Hepatocyte (in vitro differentiated cells): ENCODE data around the gene ASIC1.

Source experiments
- CTCF ChIP-seq: fragments of 200-600 bp; sonication (generic); IDR thresholded peaks from 2 replicates; pipeline ENCODE4 v1.5.1; 2016; ENCODE audit warnings: antibody characterized with exemption, mild to moderate bottlenecking; ENCODE audit not compliant: poor library complexity
- EZH2 ChIP-seq: fragments of 200-600 bp; sonication (generic); IDR thresholded peaks from 2 replicates; pipeline ENCODE4 v1.6.1; 2016; ENCODE audit warnings: antibody characterized with exemption, mild to moderate bottlenecking, borderline replicate concordance
- EZH2phosphoT487 ChIP-seq: fragments of 200-600 bp; sonication (generic); IDR thresholded peaks from one replicate; pipeline ENCODE4 v1.6.1; 2018; ENCODE audit warnings: antibody characterized with exemption, mild to moderate bottlenecking, low read depth, moderate library complexity; ENCODE audit not compliant: unreplicated experiment, severe bottlenecking

- TF ChIP-seq EZH2 (no peak), CTCF (no peak), EZH2phosphoT487 (no peak)
These were observed 16.7 kb upstream of the ASIC1 start for GRCh38 chr12:50040657-50041056.
